ENCODE results near the gene NDUFV1. TPM values are rescaled to one million over a fixed set of nuclear protein-coding genes. Genes with fewer than 3 reads are reported as not detected.

Gene NDUFV1
- total RNA-seq, 1 experiment from 2014 or later, result 242 TPM

DNA sequence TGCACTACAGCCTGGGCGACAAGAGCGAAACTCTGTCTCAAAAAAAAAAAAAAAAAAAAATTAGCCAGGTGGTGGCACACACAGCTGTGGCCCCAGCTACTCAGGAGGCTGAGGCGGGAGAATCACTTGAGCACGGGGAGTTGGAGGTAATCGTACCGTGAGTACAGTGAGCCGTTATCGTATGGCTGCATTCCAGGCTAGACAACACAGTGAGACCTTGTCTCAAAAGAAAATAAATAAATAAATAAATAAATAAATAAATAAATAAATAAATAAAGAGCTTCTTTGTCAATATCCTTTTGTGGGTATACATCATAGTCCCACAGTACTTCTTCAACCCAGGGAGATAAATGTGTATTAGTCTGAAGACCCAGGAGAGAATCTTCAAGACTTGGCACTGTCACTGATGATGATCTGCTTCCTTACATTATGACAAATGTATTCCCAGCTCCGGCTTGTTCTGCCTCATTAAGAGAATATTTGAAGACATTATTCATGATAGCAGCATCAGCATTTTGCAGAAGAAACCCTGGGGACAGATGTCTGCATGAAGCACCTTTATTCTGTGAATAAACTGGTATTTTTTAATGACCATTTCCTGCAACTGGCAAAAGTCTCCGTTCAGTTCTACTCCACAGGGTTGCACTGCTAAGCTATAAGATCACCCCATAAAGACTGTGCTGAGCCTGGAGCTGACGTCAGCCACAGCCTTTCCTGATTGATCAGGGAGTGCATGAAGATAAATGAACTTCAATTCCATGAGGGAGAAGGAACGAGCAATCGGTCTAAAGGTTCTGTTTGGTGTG lies 45.4 kb downstream of the NDUFV1 start:
- no TSS peak for BruUV-seq (replicated peaks)
- no peaks in the 10 kb centered on the region for H3K27me3 ChIP-seq (ENCODE audit: insufficient read depth, low read length)
- DNase-seq (ENCODE audit: low read depth, low spot score), result no peak
- ChIA-PET CTCF (interaction anchor here (0.9 to 1.2 kb wide), 2 partner anchors 7 to 22 kb away, joined by 3 to 4 read pairs; no protein-coding TSS in a partner anchor), RAD21 (ENCODE audit: low non-redundant PET in 1 of 2, low total read pairs in 2 of 2, uncharacterized antibody in 2 of 2, unreplicated experiment in 2 of 2) (no interaction called here), POLR2A (interaction anchor here (0.7 kb wide), 1 partner anchor 19 kb away, joined by 5 read pairs; no protein-coding TSS in a partner anchor)
- H3K27ac ChIP-seq (ENCODE audit: low read depth, low read length), result no peak overlapping the region
- H3K4me1 ChIP-seq (ENCODE audit: control insufficient read depth in 1 of 2, insufficient read depth in 2 of 2, low read length in 2 of 2), result peaks cover 2 to 17% of the 10 kb centered on the region in 2 experiments; a peak in 3 of 4 replicates
- no peak overlapping the region for H3K9ac ChIP-seq (ENCODE audit: low read length)
- no peaks in the 10 kb centered on the region for H3K9me3 ChIP-seq (ENCODE audit: control insufficient read depth in 1 of 2, insufficient read depth in 1 of 2, low read depth in 1 of 2, low read length in 2 of 2)
- H3K4me2 ChIP-seq (ENCODE audit: low read length), result no peak overlapping the region
- H3K9me2 ChIP-seq (ENCODE audit: insufficient read depth), result no peaks in the 10 kb centered on the region
- H3K4me3 ChIP-seq (replicated peaks in 1 of 2; ENCODE audit: low read depth in 1 of 2, low read length in 2 of 2), result no peak overlapping the region
- no peaks in the 10 kb centered on the region for H3K36me3 ChIP-seq (ENCODE audit: control insufficient read depth in 1 of 2, insufficient read depth in 2 of 2, low read length in 2 of 2)
- TF ChIP-seq EZH2 (IDR thresholded peaks at IDR 0.05), result no peak
- no peak for TF ChIP-seq YY1 (IDR thresholded peaks at IDR 0.05; ENCODE audit: extremely low read depth, insufficient replicate concordance, low read depth, low read length)
- no peak for TF ChIP-seq SIN3A (IDR thresholded peaks at IDR 0.05; ENCODE audit: low read depth)
- TF ChIP-seq EGR1 (IDR thresholded peaks at IDR 0.05; ENCODE audit: low read depth), result no peak
- TF ChIP-seq ELF1 (IDR thresholded peaks at IDR 0.05; ENCODE audit: borderline replicate concordance, low read depth), result no peak
- no peak for TF ChIP-seq CEBPB (IDR thresholded peaks at IDR 0.05; ENCODE audit: low read depth)
- TF ChIP-seq, protein P1, sequence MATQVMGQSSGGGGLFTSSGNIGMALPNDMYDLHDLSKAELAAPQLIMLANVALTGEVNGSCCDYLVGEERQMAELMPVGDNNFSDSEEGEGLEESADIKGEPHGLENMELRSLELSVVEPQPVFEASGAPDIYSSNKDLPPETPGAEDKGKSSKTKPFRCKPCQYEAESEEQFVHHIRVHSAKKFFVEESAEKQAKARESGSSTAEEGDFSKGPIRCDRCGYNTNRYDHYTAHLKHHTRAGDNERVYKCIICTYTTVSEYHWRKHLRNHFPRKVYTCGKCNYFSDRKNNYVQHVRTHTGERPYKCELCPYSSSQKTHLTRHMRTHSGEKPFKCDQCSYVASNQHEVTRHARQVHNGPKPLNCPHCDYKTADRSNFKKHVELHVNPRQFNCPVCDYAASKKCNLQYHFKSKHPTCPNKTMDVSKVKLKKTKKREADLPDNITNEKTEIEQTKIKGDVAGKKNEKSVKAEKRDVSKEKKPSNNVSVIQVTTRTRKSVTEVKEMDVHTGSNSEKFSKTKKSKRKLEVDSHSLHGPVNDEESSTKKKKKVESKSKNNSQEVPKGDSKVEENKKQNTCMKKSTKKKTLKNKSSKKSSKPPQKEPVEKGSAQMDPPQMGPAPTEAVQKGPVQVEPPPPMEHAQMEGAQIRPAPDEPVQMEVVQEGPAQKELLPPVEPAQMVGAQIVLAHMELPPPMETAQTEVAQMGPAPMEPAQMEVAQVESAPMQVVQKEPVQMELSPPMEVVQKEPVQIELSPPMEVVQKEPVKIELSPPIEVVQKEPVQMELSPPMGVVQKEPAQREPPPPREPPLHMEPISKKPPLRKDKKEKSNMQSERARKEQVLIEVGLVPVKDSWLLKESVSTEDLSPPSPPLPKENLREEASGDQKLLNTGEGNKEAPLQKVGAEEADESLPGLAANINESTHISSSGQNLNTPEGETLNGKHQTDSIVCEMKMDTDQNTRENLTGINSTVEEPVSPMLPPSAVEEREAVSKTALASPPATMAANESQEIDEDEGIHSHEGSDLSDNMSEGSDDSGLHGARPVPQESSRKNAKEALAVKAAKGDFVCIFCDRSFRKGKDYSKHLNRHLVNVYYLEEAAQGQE (IDR thresholded peaks at IDR 0.05; ENCODE audit: low read depth), result no peak
- TF ChIP-seq FOSL1 (IDR thresholded peaks at IDR 0.05; ENCODE audit: low read depth), result no peak
- TF ChIP-seq ZNF274 (IDR thresholded peaks at IDR 0.05; ENCODE audit: low read depth, low read length), result no peak
- TF ChIP-seq RAD21 (IDR thresholded peaks at IDR 0.05; ENCODE audit: low read depth), result no peak
- no peak for ATAC-seq
- H4K20me1 ChIP-seq (ENCODE audit: insufficient read depth), result no peaks in the 10 kb centered on the region
- no peak overlapping the region for H2AFZ ChIP-seq (ENCODE audit: low read depth, low read length, poor library complexity, severe bottlenecking)
- intact Hi-C loops (cut with micrococcal nuclease), result no loop called here
- H3K79me2 ChIP-seq (ENCODE audit: insufficient read depth, low read length), result no peaks in the 10 kb centered on the region

All from HCT116 (cell line).